Activated CD4-positive, alpha-beta T cell treated with anti-CD3 and anti-CD28 coated beads, Interleukin-2, amount 50 U/mL, for 48 hours (primary cell): ENCODE results near the gene HBQ1.
A peak's percentile ranks its signal among the peaks of the same experiment; 100 is the strongest.
"Not testable (repeated sequence)": the region's sequence is repeated elsewhere in the genome, so short reads cannot be mapped to it uniquely, and the experiment has no call there.

Experiments used
- DNase-seq, 2 experiments: peaks; one replicate each; pipeline ENCODE4 v3.0.0-alpha.2; 2020

HBQ1 gene

GRCh38 chr16:180101-180675, at the start of gene HBQ1:
HBQ1 (plus strand) TSS chr16:180459; CDS start chr16:180487, 28 bp downstream.
- DNase-seq, result peak; percentile 47 to 49

GRCh38 chr16:130533-131173, 49.6 kb upstream of the HBQ1 start:
- no peak for DNase-seq

GRCh38 chr16:132120-132519, 48.1 kb upstream of the HBQ1 start:
- no peak for DNase-seq

GRCh38 chr16:133716-134115, 46.5 kb upstream of the HBQ1 start:
- no peak for DNase-seq

- peak; percentile 26 to 38 for DNase-seq
These were observed 42.2 kb upstream of the HBQ1 start for GRCh38 chr16:138049-138417.

GRCh38 chr16:140175-140857, 39.9 kb upstream of the HBQ1 start:
- no peak for DNase-seq

- DNase-seq, result no peak
These were observed 37.8 kb upstream of the HBQ1 start for GRCh38 chr16:142405-142967.

- no peak for DNase-seq
These were observed 37.2 kb upstream of the HBQ1 start for GRCh38 chr16:143047-143446.

GRCh38 chr16:143456-143855, 36.8 kb upstream of the HBQ1 start:
- DNase-seq, result no peak

GRCh38 chr16:144797-145252, 35.4 kb upstream of the HBQ1 start:
- no peak for DNase-seq

GRCh38 chr16:146646-147045, 33.6 kb upstream of the HBQ1 start:
- DNase-seq, result no peak

GRCh38 chr16:149024-149660, 31.1 kb upstream of the HBQ1 start:
- DNase-seq, result no peak

- no peak for DNase-seq
These were observed 27.8 kb upstream of the HBQ1 start, which contains the start of gene HBZ for GRCh38 chr16:152141-153128. HBZ (plus strand) TSS chr16:152644; CDS start chr16:152910, 266 bp downstream.

GRCh38 chr16:153129-153521, 27.1 kb upstream of the HBQ1 start:
- not testable (repeated sequence) for DNase-seq

GRCh38 chr16:153550-154216, 26.6 kb upstream of the HBQ1 start:
- DNase-seq, result not testable (repeated sequence)

GRCh38 chr16:154217-155030, 25.8 kb upstream of the HBQ1 start:
- DNase-seq, result peak in 1 of 2 experiments; percentile 14

GRCh38 chr16:155031-155398, 25.2 kb upstream of the HBQ1 start:
- no peak for DNase-seq

- DNase-seq, result no peak
These were observed 21.0 kb upstream of the HBQ1 start for GRCh38 chr16:159136-159849.

- DNase-seq, result not testable (repeated sequence)
These were observed 20.0 kb upstream of the HBQ1 start for GRCh38 chr16:160242-160641.

GRCh38 chr16:160691-161190, 19.5 kb upstream of the HBQ1 start:
- DNase-seq, result no peak
